Epithelial cell of prostate (primary cell): Measurements from ENCODE around the gene DYNC1I1.

Source experiments
- DNase-seq: peaks from one replicate; pipeline ENCODE4 v3.0.0-alpha.2; 2011; ENCODE audit warnings: low read depth, low spot score
- H3K27ac ChIP-seq: fragments of 450-650 bp; 2 replicates; pipeline ENCODE4 v1.5.1; 2017; ENCODE audit warnings: mild to moderate bottlenecking

DYNC1I1 gene

DNA sequence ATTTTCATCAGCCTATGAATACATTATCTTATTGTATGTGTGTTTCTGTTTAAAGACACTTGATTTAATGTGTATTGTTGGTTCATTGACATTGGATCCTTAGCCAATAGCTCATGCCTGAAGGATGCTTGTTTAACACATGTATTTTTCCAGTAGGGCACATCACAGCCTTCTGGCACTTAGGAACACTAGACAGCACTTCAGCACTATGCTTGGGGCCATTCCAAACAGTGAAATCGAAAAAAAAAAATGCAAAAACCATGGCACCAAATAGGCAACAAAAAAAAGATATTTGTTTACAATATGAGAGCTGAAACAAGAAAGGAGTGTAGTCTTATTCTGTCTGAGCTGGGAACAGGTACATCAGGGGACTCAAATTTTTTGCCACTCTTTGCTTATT is 286.7 kb downstream of the DYNC1I1 start:
- no peak overlapping the region for H3K27ac ChIP-seq
- DNase-seq, result no peak

DNA sequence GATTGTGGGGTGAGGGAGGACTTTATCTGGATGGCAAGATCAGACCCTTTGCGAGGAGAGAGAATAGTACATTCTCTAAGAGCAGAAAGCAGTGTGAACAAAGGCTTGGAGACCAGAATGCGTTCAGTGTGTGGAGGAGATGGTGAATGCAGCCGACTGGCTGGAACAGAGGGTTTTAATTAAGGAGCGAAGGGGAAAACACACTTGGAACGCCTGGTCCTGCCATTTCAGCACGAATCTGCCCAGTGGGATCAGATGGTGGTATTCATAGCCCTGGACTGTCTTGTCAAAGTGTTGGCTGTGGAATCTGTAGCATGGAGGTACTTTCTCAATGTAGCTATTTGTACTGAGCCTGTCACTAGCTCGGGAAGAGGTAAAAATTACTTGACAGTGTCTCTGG is 288.7 kb downstream of the DYNC1I1 start:
- DNase-seq, result no peak
- no peak overlapping the region for H3K27ac ChIP-seq

DNA sequence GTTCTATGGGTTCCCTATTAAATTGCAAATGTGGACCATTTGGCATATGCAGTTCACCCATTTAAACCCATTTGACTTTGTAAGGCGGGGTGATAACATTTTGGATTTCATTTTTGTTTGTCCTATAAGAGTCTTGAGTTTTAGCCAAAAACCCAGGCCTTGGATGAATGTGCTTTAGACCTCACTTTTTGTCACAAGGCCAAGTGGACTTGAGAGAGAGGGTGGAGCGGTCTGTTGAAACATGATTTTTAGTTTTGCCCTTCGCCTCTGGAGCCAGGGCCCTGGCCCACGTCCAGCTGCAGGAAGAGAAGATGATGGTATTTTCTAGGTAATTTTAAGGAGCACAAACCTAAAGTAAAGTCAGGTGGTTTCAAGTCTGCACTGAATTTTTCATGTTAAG is 289.5 kb downstream of the DYNC1I1 start:
- no peak overlapping the region for H3K27ac ChIP-seq
- no peak for DNase-seq

DNA sequence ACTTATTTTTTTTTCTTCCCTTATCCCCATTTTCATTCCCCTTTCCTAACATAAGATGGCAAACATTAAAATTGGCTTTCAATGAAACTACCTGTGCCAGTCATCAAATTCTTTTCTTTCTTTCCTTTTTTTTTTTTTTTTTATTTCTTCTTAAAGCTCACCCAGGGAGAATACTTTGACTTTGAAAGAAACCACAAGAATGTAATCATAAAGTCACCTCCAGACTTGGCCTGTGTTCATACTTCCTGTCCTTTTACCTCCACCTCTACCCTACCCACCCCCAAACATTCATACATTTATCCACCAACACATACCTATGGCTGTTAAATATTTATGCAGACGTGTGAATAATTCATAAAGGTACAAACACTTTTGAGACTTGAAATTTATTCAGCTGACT is 295.0 kb downstream of the DYNC1I1 start:
- H3K27ac ChIP-seq, result peak overlapping the region; percentile 15
- no peak for DNase-seq

DNA sequence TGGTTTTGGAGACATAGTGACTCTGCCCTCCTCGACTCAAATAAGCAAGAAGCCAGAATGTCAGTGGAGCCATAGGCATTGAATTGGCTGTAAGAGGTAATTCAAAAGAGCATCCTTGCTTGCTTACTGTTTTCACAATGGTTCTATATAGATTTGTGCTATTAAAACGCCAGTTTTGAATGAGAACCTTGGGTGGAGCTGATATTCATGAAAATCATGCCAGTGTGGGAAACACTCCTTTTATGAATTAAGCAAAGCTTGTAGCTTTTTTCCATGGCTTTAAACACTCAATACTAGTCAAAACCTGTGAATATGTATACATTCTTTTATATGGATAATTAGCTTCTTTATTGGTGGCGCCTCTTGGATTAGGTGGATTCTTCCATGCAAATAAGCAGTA is 297.0 kb downstream of the DYNC1I1 start:
- DNase-seq, result no peak
- H3K27ac ChIP-seq, result no peak overlapping the region

DNA sequence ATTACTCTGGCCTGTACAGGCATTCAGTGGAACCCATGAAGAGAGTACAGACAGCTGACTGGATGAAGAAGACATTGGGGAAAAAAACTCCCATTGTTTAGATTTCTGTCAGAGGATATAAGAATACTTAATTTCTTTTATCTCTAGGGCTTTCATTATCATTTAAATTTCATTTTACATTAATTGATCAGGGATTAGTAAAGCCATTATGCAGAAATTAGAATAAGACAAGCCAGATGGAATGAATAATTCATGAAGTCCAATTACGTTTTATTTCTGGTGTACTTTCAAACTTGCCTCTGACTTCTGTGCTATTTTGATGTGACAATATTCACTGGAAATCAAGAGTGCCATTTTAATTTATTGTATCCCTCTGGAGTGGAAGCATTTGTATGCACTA is 302.5 kb downstream of the DYNC1I1 start:
- no peak overlapping the region for H3K27ac ChIP-seq
- no peak for DNase-seq

DNA sequence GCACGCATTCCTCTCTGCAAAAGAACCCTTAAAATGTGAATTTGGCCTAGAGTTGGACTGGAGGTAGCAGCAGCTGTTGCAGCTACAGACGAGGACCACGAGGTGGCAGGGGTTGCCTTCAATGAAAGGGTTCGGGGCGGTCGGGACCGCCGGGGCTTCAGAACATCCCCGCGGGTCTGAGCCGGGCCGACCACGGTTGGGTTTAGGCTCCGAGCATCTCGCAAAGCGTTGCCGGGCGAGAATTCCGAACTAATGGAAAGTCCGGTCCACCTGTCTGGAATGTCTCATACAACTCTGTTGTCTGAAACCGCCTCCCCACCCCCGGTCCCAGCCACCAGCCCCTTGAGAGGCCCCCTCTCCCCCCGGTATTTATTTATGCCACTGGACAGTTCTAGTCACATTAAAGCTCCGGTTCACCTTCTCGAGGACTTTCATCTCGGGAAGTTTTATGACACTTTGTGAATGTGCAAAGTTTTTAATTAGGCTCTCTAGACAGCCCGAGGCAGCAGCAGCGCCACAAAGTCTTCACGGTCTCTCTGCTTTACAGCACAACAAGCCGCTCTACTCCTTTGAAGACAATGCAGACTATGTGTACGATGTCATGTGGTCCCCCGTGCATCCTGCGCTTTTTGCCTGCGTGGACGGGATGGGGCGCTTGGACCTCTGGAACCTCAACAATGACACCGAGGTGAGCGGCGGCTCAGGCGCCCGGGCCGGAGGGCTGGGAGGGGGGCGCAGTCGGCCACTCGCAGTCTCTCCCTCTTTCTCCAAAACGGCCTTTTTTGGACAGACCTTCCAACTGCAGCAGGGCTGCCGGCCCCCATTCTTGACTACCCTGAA is 303.4 kb downstream of the DYNC1I1 start:
- no peak overlapping the region for H3K27ac ChIP-seq
- no peak for DNase-seq

DNA sequence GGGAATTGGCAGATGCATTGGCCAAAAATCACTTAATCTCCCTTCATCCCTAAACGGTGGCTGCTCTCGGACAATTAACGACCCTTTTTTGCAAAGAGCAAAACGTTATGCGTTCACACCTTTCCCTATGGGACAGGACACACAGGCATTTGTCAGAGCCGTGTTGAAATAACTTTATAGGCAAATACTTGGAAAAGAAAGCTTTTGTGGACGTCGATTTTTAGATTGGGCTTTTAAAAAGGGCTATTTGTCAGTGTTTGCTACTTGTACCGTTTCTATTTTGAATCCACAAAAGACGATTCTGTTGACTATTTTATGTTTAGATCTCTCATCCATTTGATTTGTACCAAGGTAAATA is 304.0 kb downstream of the DYNC1I1 start:
- no peak for DNase-seq
- H3K27ac ChIP-seq, result no peak overlapping the region

DNA sequence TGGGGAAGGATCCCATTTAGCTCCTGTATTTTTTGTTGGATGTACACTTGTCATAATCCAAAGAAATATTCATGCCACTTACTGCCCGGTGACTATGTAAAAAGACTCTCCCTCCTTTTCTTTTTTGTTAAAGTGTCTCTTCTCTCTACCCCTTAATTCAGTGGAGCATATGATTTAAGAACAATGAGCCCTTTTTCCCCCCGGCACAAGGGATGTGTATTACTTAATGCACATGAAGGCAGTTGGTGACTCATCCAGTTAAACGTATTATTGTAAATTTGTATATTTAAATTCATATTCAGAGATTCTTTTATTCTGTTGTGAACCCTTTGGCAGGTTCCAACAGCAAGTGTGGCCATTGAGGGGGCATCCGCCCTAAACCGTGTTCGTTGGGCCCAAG is 307.7 kb downstream of the DYNC1I1 start:
- H3K27ac ChIP-seq, result no peak overlapping the region
- no peak for DNase-seq

DNA sequence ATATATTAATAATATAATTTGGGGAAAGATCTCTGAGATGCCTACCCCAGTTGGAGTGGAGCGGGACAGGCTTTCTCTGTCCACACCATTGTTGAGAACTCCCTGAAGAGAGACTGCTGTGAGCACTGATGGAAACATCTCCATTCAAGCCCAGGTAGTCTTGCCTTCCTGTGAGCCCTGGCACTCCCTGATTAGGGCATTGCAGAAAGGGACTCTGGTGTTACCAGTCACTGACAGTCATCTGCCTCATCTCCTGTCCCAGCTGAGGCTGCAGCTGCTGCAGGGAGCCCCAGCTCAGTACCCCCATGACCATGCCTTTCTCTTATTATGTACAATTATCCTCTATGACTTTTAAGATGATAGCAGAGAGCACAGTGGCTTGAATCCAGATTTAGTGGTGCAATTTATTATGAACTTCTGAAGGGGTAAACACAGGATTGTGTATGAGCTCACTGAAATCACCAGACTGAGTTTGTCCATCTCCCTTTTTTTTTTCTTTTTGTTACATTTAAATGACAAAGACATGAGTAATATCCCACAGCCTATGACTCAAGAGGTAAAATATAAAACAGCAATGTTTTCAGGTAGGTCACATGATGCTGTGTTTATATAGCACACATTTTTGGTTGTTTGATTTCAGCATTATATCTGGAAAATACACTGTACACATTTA is 312.7 kb downstream of the DYNC1I1 start:
- peak overlapping the region; percentile 59 for H3K27ac ChIP-seq
- peak; percentile 66 for DNase-seq

DNA sequence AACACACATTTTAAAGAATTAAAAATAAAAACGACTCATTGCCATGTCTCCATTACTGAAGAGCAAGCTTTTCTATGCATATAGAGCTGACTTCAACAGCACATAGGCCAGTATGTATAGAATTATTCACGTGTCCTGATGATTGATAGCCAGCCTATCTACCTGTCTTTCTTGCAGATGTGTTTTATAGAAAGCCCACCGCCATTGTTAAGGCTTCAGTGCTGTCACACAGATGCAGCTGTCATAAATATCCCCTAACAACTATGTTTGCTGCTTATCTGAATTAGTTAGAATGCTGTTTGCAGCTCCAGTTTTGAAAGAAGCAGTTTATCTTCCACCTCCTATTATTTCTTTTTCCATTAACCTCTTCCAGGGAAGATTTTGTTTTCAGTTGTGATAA is 313.6 kb downstream of the DYNC1I1 start:
- H3K27ac ChIP-seq, result no peak overlapping the region
- DNase-seq, result no peak

DNA sequence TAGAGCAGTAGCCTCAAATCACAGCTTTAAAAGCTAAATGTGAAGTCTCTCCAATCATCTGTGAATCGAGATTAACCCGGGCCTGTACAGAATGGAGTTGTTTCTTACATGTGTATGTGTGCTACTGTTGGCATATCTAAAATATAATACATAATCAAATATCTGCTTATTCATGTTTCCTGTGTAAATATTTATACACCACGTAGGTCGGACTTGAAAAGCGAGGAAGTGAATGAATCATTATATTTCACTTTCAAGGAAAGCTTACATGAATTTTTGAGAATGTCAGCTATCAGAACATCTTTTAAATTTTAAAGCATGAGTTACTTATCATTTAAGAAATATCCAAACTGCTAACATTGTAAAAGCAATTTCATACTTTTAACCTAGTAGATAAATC is 316.2 kb downstream of the DYNC1I1 start:
- H3K27ac ChIP-seq, result peak overlapping the region; percentile 40
- DNase-seq, result peak; percentile 45

DNA sequence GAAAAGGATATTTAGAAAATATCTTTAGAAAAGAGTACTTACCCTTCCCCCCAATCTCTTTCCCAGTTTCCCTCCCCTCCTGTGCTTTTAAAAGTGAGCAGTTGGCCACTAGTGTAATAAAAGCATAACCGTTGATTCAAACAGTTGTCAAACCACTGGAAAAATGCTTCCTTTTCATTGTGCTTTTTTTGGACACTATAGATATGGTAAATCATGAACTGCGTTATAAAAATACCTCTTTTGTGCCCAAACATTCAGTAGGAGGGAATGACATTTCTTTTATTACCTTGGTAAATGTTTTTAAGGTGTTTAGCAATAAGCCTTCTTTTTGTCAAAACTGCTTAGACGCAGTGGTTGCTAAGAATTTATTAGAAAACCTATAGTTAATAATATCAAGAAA is 317.2 kb downstream of the DYNC1I1 start:
- DNase-seq, result no peak
- H3K27ac ChIP-seq, result no peak overlapping the region

DNA sequence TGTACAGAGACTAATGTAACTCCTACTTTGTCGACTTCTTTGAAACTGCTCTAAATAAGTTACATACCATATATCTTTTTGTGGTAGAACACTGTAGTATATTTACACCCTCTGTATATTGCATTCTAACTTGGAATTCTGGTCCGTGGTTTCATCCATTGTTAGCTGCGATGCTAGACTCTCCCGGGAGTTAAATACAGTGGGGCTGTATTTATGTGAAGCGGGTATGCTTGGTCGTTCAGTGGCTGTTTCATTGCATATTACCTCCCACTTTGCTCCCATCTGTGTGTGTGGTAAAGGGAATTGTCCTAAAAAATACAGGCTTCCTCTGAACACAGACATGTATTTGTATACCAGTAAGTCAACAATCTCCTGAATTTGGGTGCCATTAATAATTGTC is 318.4 kb downstream of the DYNC1I1 start:
- no peak for DNase-seq
- H3K27ac ChIP-seq, result no peak overlapping the region

DNA sequence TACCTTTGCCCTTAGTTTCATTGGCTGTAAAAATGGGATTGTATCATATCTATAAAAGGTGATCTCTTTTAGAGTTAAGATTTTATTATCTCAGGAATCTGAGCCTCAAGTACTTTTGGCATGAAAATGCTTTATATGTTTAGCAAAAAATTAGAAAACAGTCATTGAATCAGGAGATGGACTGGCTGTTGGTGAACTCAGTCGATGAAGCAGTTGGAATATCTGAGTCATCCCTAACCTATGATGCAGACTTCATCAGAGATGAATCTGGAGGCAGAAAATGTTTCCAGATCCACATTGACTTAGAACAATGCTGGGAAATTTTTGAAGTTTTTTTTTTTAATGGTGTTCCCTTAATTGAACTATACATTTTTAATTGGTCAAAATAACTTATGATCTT is 321.1 kb downstream of the DYNC1I1 start:
- no peak overlapping the region for H3K27ac ChIP-seq
- DNase-seq, result no peak

DNA sequence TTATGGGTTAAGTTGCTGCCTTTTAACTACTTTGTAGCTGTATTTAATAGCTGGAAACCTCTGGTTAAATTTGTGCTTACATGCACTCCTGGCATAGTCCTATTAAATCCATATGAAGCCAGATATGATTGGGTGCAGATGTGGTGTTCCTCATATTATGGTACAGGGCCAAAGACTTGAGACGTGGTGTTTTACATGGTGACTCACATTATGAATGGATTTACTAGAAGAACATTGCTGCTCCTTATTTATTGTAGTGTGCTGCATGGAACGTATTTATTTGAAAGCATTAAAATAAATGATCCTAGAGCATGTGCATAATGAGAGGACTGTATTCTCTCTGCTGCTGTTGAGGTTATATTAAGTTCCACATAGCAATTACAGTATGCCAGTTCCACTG is 325.5 kb downstream of the DYNC1I1 start:
- no peak for DNase-seq
- no peak overlapping the region for H3K27ac ChIP-seq

DNA sequence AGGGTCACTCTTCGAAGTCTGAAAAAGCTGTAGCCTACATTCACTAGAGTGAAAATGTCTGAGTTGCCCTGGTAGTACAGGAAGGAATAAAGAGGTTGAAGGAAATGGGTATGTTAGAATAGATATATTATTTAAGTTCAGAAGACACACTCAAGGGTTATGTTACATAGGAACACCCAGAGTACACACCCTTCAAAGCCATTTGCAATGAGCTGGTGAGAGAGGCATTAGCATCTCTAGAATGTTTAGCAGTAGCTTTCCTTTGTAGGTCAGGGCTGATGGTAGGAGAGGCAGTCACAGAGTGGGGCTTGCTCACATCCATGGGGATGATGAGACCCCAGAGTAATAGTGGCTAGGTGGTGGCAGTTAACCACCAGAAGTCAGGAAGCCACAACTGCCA is 328.4 kb downstream of the DYNC1I1 start:
- H3K27ac ChIP-seq, result no peak overlapping the region
- no peak for DNase-seq

DNA sequence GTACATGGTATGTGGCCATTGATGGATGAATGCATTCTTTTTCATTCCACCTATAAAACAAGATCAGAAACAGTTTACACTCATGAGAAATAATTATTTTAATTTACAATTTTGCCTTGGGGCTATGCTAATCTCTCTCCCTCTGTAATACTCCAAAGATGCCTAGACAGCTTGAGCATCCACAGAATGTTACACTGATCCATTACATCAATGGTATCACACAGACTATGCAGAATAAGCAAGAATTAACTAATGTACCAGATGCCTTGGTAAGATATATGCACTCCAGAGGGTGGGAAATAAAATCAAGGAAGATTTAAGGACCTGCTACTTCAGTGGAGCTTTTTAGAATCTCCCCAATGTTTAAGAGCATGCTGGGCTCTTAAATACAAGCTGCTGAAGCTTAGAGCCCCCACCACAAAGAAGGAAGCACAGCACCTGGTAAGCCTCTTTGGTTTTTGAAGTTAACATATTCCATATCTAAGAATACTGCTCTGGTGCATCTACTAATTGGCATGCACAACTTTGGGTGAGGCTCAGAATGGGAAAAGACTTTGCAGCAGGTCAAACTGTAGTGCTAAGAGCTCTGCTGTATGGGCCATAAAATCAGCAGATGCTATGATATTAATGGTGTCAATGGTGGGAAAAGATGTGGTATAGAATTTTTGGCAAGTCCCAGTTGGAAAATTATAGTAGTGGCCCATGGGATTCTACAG is 329.9 kb downstream of the DYNC1I1 start:
- no peak overlapping the region for H3K27ac ChIP-seq
- no peak for DNase-seq

DNA sequence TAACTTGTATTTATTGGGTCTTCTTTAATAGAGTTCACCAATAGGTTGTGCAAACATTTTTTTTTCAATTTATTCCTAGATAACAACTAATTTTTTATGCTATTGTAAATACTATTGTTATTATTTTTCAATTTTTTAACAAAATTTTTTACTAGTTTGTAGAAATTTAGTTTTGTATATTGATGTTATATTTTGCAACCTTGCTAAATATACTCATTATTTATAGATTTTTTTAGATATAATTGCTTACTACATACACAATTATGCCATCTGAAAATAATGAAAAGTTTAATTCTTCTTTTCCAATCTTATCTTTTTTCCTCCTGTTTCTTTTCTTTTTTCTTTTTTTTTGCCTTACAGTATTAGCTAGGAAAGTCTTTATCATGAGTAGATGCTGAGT is 332.6 kb downstream of the DYNC1I1 start:
- DNase-seq, result no peak
- no peak overlapping the region for H3K27ac ChIP-seq

DNA sequence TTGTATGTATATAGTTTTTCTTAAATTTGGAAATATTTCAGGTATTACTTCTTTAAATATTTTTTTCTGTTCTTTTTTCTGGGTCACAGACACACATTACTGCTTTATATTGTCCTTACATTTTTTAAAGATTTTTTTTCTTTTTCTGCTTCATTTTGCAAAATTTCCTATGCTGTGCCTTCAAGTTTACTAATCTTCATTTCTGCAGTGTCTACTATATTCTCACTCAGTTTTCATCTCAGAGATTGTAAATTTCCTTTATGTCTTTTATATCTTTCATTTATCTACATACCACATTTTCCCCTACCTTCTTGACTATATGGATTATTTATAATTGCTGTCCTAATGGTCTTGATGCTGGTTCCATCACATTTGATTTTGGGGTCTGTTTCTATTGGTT is 339.1 kb downstream of the DYNC1I1 start:
- H3K27ac ChIP-seq, result no peak overlapping the region
- DNase-seq, result no peak

DNA sequence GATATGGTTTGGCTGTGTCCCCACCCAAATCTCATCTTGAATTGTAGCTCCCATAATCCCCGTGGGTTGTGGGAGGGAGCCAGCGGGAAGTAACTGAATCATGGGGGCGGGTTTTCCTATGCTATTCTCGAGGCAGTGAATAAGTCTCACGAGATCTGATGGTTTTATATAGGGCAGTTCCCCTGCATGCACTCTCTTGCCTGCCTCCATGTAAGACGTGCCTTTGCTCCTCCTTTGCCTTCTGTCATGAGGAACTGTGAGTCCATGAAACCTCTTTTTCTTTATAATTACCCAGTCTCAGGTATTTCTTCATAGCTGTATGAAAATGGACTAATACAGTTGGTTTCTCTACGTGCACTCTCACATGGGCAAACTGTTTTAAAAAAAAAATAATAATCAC is 341.8 kb downstream of the DYNC1I1 start:
- no peak for DNase-seq
- H3K27ac ChIP-seq, result no peak overlapping the region
